WTC11 (cell line): ENCODE results near the gene AZIN2. TPM values are rescaled to one million over a fixed set of nuclear protein-coding genes. Genes with fewer than 3 reads are reported as not detected.

Experiments used
- ATAC-seq: fragments of 200-7000 bp; cut with Tn5 transposase; 2 replicates; pipeline ENCODE4 v1.10.0; 2021; ENCODE audit warnings: mild to moderate bottlenecking, moderate library complexity
- CTCF ChIA-PET: fragments of 300-600 bp; sonication (Branson Sonifier 250); formaldehyde crosslinking; loops from one replicate; lab custom pipeline; 2021; ENCODE audit warnings: antibody characterized with exemption; lab: Charles Lee
- POLR2A ChIA-PET: fragments of 350-600 bp; sonication (Branson Sonifier 250); formaldehyde crosslinking; loops from one replicate; lab custom pipeline; 2021; ENCODE audit warnings: antibody characterized with exemption; lab: Charles Lee
- DNase-seq: peaks from one replicate; pipeline ENCODE4 v3.0.0; 2021; ENCODE audit warnings: low spot score
- H3K27ac Mint-ChIP-seq: 2 replicates; pipeline ENCODE4 v1.8.0; 2021; ENCODE audit warnings: mixed read lengths
- H3K27me3 Mint-ChIP-seq: 2 replicates; pipeline ENCODE4 v1.8.0; 2021; ENCODE audit warnings: low read depth, mild to moderate bottlenecking, moderate library complexity, mixed read lengths
- H3K36me3 Mint-ChIP-seq: 2 replicates; pipeline ENCODE4 v1.8.0; 2021; ENCODE audit warnings: mixed read lengths
- H3K4me1 Mint-ChIP-seq: 2 replicates; pipeline ENCODE4 v1.8.0; 2022; ENCODE audit warnings: mixed read lengths
- H3K4me3 Mint-ChIP-seq: 2 replicates; pipeline ENCODE4 v1.8.0; 2021; ENCODE audit warnings: mild to moderate bottlenecking, moderate library complexity, mixed read lengths
- H3K9me3 Mint-ChIP-seq: 2 replicates; pipeline ENCODE4 v1.8.0; 2021; ENCODE audit warnings: mixed read lengths
- CREB1 ChIP-seq: sonication (generic); formaldehyde crosslinking; IDR thresholded peaks from 2 replicates; pipeline ENCODE4 v1.8.0; 2023; ENCODE audit warnings: mild to moderate bottlenecking, missing genetic modification reagents
- EMX1 ChIP-seq: fragments of 250-450 bp; sonication (Bioruptor Pico); IDR thresholded peaks from 2 replicates; pipeline ENCODE4 v1.8.0; 2021; ENCODE audit warnings: mild to moderate bottlenecking
- ESRRA ChIP-seq: sonication (generic); formaldehyde crosslinking; IDR thresholded peaks from 2 replicates; pipeline ENCODE4 v1.8.1; 2022; ENCODE audit warnings: mild to moderate bottlenecking, missing genetic modification reagents, borderline replicate concordance
- NR3C1 ChIP-seq: sonication (generic); formaldehyde crosslinking; conservative IDR thresholded peaks from 2 replicates; pipeline ENCODE4 v1.8.1; 2023; ENCODE audit warnings: low read depth, mild to moderate bottlenecking, missing genetic modification reagents
- ZNF138 ChIP-seq: sonication (generic); formaldehyde crosslinking; conservative IDR thresholded peaks from 2 replicates; pipeline ENCODE4 v1.8.1; 2022; ENCODE audit warnings: mild to moderate bottlenecking, moderate library complexity, missing genetic modification reagents
- total RNA-seq: library from RNA; stranded (reverse); gene quantifications from 3 replicates; pipeline ENCODE4 v1.2.3, GENCODE V29; 2021
- TF ChIP-seq, protein P1 (sequence below): fragments of 250-450 bp; sonication (Bioruptor Pico); IDR thresholded peaks from 2 replicates; pipeline ENCODE4 v1.9.0; 2021; ENCODE audit warnings: mild to moderate bottlenecking
- TF ChIP-seq, protein P2 (sequence below): fragments of 200-600 bp; IDR thresholded peaks from 2 replicates; pipeline ENCODE4 v1.8.0; 2022; ENCODE audit warnings: antibody characterized with exemption
- TF ChIP-seq, protein P3 (sequence below): sonication (generic); formaldehyde crosslinking; IDR thresholded peaks from 2 replicates; pipeline ENCODE4 v1.8.0; 2022; ENCODE audit warnings: mild to moderate bottlenecking, missing genetic modification reagents
- TF ChIP-seq, protein P4 (sequence below): fragments of 250-450 bp; sonication (Bioruptor Pico); IDR thresholded peaks from 2 replicates; pipeline ENCODE4 v1.9.0; 2021; ENCODE audit warnings: mild to moderate bottlenecking
- TF ChIP-seq, protein P5 (sequence below): sonication (generic); formaldehyde crosslinking; IDR thresholded peaks from 2 replicates; pipeline ENCODE4 v1.8.1; 2022; ENCODE audit warnings: missing genetic modification reagents, borderline replicate concordance
- TF ChIP-seq, protein P6 (sequence below): sonication (generic); formaldehyde crosslinking; IDR thresholded peaks from 2 replicates; pipeline ENCODE4 v1.8.1; 2022; ENCODE audit warnings: low read depth, missing genetic modification reagents, borderline replicate concordance

AZIN2 gene
- total RNA-seq, 1 experiment from 2014 or later, result 1.7 TPM

DNA sequence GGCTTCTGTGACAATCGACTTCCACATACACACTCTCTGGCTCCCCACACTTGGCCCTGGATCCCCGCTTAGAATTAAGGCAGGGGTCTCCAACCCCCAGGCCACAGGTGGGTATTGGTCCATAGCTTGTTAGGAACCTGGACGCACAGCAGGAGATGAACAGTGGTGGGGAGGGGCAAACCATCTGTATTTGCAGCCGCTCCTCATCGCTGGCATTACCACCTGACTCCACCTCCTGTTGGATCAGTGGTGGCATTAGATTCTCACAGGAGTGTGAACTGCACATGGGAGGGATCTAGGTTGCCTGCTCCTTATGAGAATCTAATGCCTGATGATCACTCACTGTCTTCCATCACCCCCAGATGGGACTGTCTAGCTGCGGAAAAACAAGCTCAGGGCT is 84.9 kb downstream of the AZIN2 start (continued):
- TF ChIP-seq, protein P1, sequence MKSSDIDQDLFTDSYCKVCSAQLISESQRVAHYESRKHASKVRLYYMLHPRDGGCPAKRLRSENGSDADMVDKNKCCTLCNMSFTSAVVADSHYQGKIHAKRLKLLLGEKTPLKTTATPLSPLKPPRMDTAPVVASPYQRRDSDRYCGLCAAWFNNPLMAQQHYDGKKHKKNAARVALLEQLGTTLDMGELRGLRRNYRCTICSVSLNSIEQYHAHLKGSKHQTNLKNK (CRISPR knock-in tag), result no peak
- TF ChIP-seq NR3C1 (CRISPR knock-in tag), result no peak
- TF ChIP-seq ZNF138 (CRISPR knock-in tag), result no peak
- no peak for TF ChIP-seq ESRRA (CRISPR knock-in tag)
- TF ChIP-seq CREB1 (CRISPR knock-in tag), result no peak
- TF ChIP-seq, protein P2, sequence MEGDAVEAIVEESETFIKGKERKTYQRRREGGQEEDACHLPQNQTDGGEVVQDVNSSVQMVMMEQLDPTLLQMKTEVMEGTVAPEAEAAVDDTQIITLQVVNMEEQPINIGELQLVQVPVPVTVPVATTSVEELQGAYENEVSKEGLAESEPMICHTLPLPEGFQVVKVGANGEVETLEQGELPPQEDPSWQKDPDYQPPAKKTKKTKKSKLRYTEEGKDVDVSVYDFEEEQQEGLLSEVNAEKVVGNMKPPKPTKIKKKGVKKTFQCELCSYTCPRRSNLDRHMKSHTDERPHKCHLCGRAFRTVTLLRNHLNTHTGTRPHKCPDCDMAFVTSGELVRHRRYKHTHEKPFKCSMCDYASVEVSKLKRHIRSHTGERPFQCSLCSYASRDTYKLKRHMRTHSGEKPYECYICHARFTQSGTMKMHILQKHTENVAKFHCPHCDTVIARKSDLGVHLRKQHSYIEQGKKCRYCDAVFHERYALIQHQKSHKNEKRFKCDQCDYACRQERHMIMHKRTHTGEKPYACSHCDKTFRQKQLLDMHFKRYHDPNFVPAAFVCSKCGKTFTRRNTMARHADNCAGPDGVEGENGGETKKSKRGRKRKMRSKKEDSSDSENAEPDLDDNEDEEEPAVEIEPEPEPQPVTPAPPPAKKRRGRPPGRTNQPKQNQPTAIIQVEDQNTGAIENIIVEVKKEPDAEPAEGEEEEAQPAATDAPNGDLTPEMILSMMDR, result no peak
- TF ChIP-seq, protein P3, sequence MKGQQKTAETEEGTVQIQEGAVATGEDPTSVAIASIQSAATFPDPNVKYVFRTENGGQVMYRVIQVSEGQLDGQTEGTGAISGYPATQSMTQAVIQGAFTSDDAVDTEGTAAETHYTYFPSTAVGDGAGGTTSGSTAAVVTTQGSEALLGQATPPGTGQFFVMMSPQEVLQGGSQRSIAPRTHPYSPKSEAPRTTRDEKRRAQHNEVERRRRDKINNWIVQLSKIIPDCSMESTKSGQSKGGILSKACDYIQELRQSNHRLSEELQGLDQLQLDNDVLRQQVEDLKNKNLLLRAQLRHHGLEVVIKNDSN, result no peak
- TF ChIP-seq, protein P4, sequence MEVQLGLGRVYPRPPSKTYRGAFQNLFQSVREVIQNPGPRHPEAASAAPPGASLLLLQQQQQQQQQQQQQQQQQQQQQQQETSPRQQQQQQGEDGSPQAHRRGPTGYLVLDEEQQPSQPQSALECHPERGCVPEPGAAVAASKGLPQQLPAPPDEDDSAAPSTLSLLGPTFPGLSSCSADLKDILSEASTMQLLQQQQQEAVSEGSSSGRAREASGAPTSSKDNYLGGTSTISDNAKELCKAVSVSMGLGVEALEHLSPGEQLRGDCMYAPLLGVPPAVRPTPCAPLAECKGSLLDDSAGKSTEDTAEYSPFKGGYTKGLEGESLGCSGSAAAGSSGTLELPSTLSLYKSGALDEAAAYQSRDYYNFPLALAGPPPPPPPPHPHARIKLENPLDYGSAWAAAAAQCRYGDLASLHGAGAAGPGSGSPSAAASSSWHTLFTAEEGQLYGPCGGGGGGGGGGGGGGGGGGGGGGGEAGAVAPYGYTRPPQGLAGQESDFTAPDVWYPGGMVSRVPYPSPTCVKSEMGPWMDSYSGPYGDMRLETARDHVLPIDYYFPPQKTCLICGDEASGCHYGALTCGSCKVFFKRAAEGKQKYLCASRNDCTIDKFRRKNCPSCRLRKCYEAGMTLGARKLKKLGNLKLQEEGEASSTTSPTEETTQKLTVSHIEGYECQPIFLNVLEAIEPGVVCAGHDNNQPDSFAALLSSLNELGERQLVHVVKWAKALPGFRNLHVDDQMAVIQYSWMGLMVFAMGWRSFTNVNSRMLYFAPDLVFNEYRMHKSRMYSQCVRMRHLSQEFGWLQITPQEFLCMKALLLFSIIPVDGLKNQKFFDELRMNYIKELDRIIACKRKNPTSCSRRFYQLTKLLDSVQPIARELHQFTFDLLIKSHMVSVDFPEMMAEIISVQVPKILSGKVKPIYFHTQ, result no peak

DNA sequence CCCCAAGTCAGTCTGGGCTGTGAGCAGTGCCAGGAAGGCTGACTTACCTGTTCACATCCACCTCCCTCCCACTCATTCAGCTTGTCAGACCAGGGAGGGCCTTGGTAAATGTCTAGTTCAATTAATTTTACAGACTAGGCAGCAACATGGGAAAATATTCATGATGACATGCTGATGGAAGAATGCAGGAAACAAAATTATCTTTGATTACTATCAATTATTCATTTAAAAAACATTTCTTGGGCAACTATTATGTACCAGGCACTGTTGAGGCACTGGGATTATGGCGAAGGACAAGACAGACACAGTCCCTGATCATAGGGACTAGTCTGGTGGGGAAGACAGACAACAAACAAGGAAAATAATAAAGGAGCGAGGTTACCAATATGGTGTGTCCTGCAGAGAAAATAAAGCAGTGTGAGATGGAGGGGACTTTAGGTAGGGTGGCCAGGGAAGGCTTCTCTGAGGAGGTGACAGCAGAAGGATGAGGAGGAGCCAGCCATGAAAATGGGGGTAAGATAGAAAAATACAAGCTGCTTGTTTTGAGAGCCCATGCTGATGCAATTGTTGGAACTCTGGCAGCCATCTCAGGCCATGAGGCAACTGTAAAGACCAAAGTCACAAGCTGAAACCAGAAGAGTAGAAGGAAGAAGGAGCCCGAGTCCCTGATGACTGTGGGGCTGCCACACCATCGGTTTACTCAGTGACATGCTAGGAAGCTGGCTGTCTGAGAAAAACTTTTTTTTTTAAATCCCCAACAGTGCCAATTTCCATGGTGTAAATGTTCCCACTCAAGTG is 86.9 kb downstream of the AZIN2 start:
- TF ChIP-seq, protein P5, sequence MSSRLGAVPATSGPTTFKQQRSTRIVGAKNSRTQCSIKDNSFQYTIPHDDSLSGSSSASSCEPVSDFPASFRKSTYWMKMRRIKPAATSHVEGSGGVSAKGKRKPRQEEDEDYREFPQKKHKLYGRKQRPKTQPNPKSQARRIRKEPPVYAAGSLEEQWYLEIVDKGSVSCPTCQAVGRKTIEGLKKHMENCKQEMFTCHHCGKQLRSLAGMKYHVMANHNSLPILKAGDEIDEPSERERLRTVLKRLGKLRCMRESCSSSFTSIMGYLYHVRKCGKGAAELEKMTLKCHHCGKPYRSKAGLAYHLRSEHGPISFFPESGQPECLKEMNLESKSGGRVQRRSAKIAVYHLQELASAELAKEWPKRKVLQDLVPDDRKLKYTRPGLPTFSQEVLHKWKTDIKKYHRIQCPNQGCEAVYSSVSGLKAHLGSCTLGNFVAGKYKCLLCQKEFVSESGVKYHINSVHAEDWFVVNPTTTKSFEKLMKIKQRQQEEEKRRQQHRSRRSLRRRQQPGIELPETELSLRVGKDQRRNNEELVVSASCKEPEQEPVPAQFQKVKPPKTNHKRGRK (CRISPR knock-in tag), result no peak
- TF ChIP-seq EMX1 (CRISPR knock-in tag), result no peak
- TF ChIP-seq, protein P6, sequence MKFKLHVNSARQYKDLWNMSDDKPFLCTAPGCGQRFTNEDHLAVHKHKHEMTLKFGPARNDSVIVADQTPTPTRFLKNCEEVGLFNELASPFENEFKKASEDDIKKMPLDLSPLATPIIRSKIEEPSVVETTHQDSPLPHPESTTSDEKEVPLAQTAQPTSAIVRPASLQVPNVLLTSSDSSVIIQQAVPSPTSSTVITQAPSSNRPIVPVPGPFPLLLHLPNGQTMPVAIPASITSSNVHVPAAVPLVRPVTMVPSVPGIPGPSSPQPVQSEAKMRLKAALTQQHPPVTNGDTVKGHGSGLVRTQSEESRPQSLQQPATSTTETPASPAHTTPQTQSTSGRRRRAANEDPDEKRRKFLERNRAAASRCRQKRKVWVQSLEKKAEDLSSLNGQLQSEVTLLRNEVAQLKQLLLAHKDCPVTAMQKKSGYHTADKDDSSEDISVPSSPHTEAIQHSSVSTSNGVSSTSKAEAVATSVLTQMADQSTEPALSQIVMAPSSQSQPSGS (CRISPR knock-in tag), result no peak
- DNase-seq, result no peak
- Mint-ChIP-seq H3K27ac (no peak overlapping the region), H3K4me1 (peaks cover 56% of the 10 kb centered on the region), H3K36me3 (peaks cover 16% of the 10 kb centered on the region), H3K9me3 (peaks cover 3% of the 10 kb centered on the region; the same call in 1 of the 2 replicates), H3K27me3 (no peaks in the 10 kb centered on the region; the same call in 1 of the 2 replicates), H3K4me3 (no peak overlapping the region)
- ChIA-PET POLR2A (interaction anchor here (0.6 kb wide), 1 partner anchor 40 kb away, joined by 5 read pairs; no protein-coding TSS in a partner anchor), CTCF (interaction anchor here (0.6 to 2.2 kb wide), 8 partner anchors 13 to 333 kb away, joined by 3 to 17 read pairs (median 6); partner anchors contain the start of gene TRIM62)
- ATAC-seq, result no peak
